ENCODE measurements around the gene UBE2H. TPM values are rescaled to one million over a fixed set of nuclear protein-coding genes. Genes with fewer than 3 reads are reported as not detected.

Gene UBE2H
- total RNA-seq, 1 donor from 2014 or later = 194 TPM

- Histone ChIP-seq H2AFZ (ENCODE audit: low read depth, low read length) (no peak overlapping the region), H3K4me1 (ENCODE audit: insufficient read depth, low read length) (peaks cover 35% of the 10 kb centered on the region), H3K79me2 (ENCODE audit: insufficient read depth, low read length) (peaks cover 3% of the 10 kb centered on the region), H4K20me1 (ENCODE audit: insufficient read depth, low read length) (peaks cover 4% of the 10 kb centered on the region), H3K36me3 (ENCODE audit: insufficient read depth, low read length) (peaks cover 4% of the 10 kb centered on the region), H3K4me3 (ENCODE audit: insufficient read depth, low read depth, low read length) (no peak overlapping the region), H3K27me3 (ENCODE audit: insufficient read depth, low read length) (no peaks in the 10 kb centered on the region), H3K27ac (ENCODE audit: low read depth, low read length) (peak overlapping the region; percentile 95), H3K9ac (ENCODE audit: low read length) (no peak overlapping the region), H3K4me2 (ENCODE audit: low read length) (no peak overlapping the region), H3K9me3 (ENCODE audit: insufficient read depth, low read depth, low read length) (no peaks in the 10 kb centered on the region)
- Mint-ChIP-seq H3K27me3 (ENCODE audit: low read depth, unreplicated experiment) (no peaks in the 10 kb centered on the region), H3K9me3 (ENCODE audit: unreplicated experiment) (no peaks in the 10 kb centered on the region), H3K4me1 (ENCODE audit: low read depth, unreplicated experiment) (peaks cover 59% of the 10 kb centered on the region), H3K36me3 (ENCODE audit: low read depth, unreplicated experiment) (peaks cover 28% of the 10 kb centered on the region), H3K27ac (ENCODE audit: unreplicated experiment) (peak overlapping the region; percentile 100), H3K4me3 (ENCODE audit: unreplicated experiment) (no peak overlapping the region)
- peak; percentile 59 for DNase-seq (ENCODE audit: low read depth)
- FAIRE-seq = no peak
- TF ChIP-seq EZH2 (IDR thresholded peaks at IDR 0.05; ENCODE audit: insufficient read depth, low read length) = no peak
Observed at GRCh38 chr7:129832701-129833227, 120.0 kb downstream of the UBE2H start.

- Histone ChIP-seq H2AFZ (ENCODE audit: low read depth, low read length) (no peak overlapping the region), H3K36me3 (ENCODE audit: insufficient read depth, low read length) (peaks cover 4% of the 10 kb centered on the region), H3K27me3 (ENCODE audit: insufficient read depth, low read length) (no peaks in the 10 kb centered on the region), H3K9me3 (ENCODE audit: insufficient read depth, low read depth, low read length) (no peaks in the 10 kb centered on the region), H3K9ac (ENCODE audit: low read length) (peak overlapping the region; percentile 62), H3K27ac (ENCODE audit: low read depth, low read length) (peak overlapping the region; percentile 95), H4K20me1 (ENCODE audit: insufficient read depth, low read length) (peaks cover 3% of the 10 kb centered on the region), H3K4me1 (ENCODE audit: insufficient read depth, low read length) (peaks cover 35% of the 10 kb centered on the region), H3K4me3 (ENCODE audit: insufficient read depth, low read depth, low read length) (no peak overlapping the region), H3K79me2 (ENCODE audit: insufficient read depth, low read length) (peaks cover 3% of the 10 kb centered on the region), H3K4me2 (ENCODE audit: low read length) (peak overlapping the region; percentile 72)
- no peak for DNase-seq (ENCODE audit: low read depth)
- H3K4me1 Mint-ChIP-seq (ENCODE audit: low read depth, unreplicated experiment) = peaks cover 60% of the 10 kb centered on the region
- H3K4me3 Mint-ChIP-seq (ENCODE audit: unreplicated experiment) = peak overlapping the region; percentile 50
- no peaks in the 10 kb centered on the region for H3K9me3 Mint-ChIP-seq (ENCODE audit: unreplicated experiment)
- peaks cover 26% of the 10 kb centered on the region for H3K36me3 Mint-ChIP-seq (ENCODE audit: low read depth, unreplicated experiment)
- H3K27me3 Mint-ChIP-seq (ENCODE audit: low read depth, unreplicated experiment) = no peaks in the 10 kb centered on the region
- TF ChIP-seq EZH2 (IDR thresholded peaks at IDR 0.05; ENCODE audit: insufficient read depth, low read length) (no peak), CTCF (IDR thresholded peaks at IDR 0.05; ENCODE audit: insufficient read depth, low read depth, low read length) (no peak)
- no peak for FAIRE-seq
- peak overlapping the region; percentile 100 for H3K27ac Mint-ChIP-seq (ENCODE audit: unreplicated experiment)
Observed at GRCh38 chr7:129832282-129832681, 120.5 kb downstream of the UBE2H start.

GRCh38 chr7:129831424-129832058 lies 121.2 kb downstream of the UBE2H start:
- Histone ChIP-seq H3K79me2 (ENCODE audit: insufficient read depth, low read length) (no peaks in the 10 kb centered on the region), H3K27me3 (ENCODE audit: insufficient read depth, low read length) (no peaks in the 10 kb centered on the region), H3K36me3 (ENCODE audit: insufficient read depth, low read length) (peaks cover 4% of the 10 kb centered on the region), H3K4me3 (ENCODE audit: insufficient read depth, low read depth, low read length) (peak overlapping the region; percentile 20), H3K27ac (ENCODE audit: low read depth, low read length) (peak overlapping the region; percentile 95), H4K20me1 (ENCODE audit: insufficient read depth, low read length) (no peaks in the 10 kb centered on the region), H3K9ac (ENCODE audit: low read length) (peak overlapping the region; percentile 69), H3K4me1 (ENCODE audit: insufficient read depth, low read length) (peaks cover 35% of the 10 kb centered on the region), H2AFZ (ENCODE audit: low read depth, low read length) (no peak overlapping the region), H3K9me3 (ENCODE audit: insufficient read depth, low read depth, low read length) (no peaks in the 10 kb centered on the region), H3K4me2 (ENCODE audit: low read length) (peak overlapping the region; percentile 72)
- FAIRE-seq (peak; percentile 73), DNase-seq (ENCODE audit: low read depth) (peak; percentile 97)
- Mint-ChIP-seq H3K36me3 (ENCODE audit: low read depth, unreplicated experiment) (peaks cover 23% of the 10 kb centered on the region), H3K4me1 (ENCODE audit: low read depth, unreplicated experiment) (peaks cover 57% of the 10 kb centered on the region), H3K4me3 (ENCODE audit: unreplicated experiment) (peak overlapping the region; percentile 64), H3K27ac (ENCODE audit: unreplicated experiment) (peak overlapping the region; percentile 100), H3K27me3 (ENCODE audit: low read depth, unreplicated experiment) (no peaks in the 10 kb centered on the region), H3K9me3 (ENCODE audit: unreplicated experiment) (no peaks in the 10 kb centered on the region)
- TF ChIP-seq EZH2 (IDR thresholded peaks at IDR 0.05; ENCODE audit: insufficient read depth, low read length) (no peak), CTCF (IDR thresholded peaks at IDR 0.05; ENCODE audit: insufficient read depth, low read depth, low read length) (no peak)
